Esophagus muscularis mucosa (tissue), 4 donors: ENCODE measurements around the gene MRPS33. TPM values are rescaled to one million over a fixed set of nuclear protein-coding genes. Genes with fewer than 3 reads are reported as not detected.

ENCODE experiments used
- DNase-seq: peaks from one replicate; pipeline ENCODE4 v3.0.0-alpha.2; 2017; ENCODE audit errors: extremely low spot score
- H3K27ac ChIP-seq, 4 donors: fragments of 200-600 bp; sonication (generic); replicated peaks in 1 of 4; 1 replicate in 3 of 4; 2 replicates in 1 of 4; pipeline ENCODE4 v1.5.1; 2016 to 2019; ENCODE audit warnings: mild to moderate bottlenecking in 1 of 4
- H3K27me3 ChIP-seq, 4 donors: fragments of 200-600 bp; sonication (generic); one replicate each; pipeline versions ENCODE4 v1.5.1 to v1.6.0; 2016 to 2019
- H3K36me3 ChIP-seq, 4 donors: fragments of 200-600 bp; sonication (generic); one replicate each; pipeline ENCODE4 v1.5.1; 2016 to 2019
- H3K4me1 ChIP-seq, 4 donors: fragments of 200-600 bp; sonication (generic); one replicate each; pipeline ENCODE4 v1.5.1; 2016 to 2019
- H3K4me3 ChIP-seq, 4 donors: fragments of 200-600 bp; sonication (generic); 1 replicate in 2 of 4; 2 replicates in 2 of 4; pipeline ENCODE4 v1.5.1; 2016 to 2019; ENCODE audit warnings: mild to moderate bottlenecking in 4 of 4, moderate library complexity in 1 of 4
- H3K9me3 ChIP-seq, 4 donors: fragments of 200-600 bp; sonication (generic); 1 replicate in 3 of 4; 2 replicates in 1 of 4; pipeline ENCODE4 v1.5.1; 2016 to 2019
- EP300 ChIP-seq: sonication (generic); formaldehyde crosslinking; IDR thresholded peaks from one replicate; pipeline ENCODE4 v1.6.1; 2017; ENCODE audit warnings: antibody characterized with exemption
- POLR2A ChIP-seq: fragments of 450-650 bp; IDR thresholded peaks from one replicate; pipeline ENCODE4 v1.6.1; 2017; ENCODE audit warnings: antibody characterized with exemption, moderate library complexity, mild to moderate bottlenecking, low read depth
- POLR2AphosphoS5 ChIP-seq, 2 donors: sonication (generic); formaldehyde crosslinking; IDR thresholded peaks; one replicate each; pipeline ENCODE4 v1.6.1; 2017; ENCODE audit warnings: antibody characterized with exemption in 2 of 2
- WGBS: methylation state at CpG from one replicate; pipeline ENCODE4 v1.1.5; 2018; 5-methylcytosine and 5-hydroxymethylcytosine counted together
- intact Hi-C: fragments of 100-400 bp; cut with DNase I; formaldehyde crosslinking; loops from one replicate; pipeline ENCODE4 v1.15.1; 2023
- total RNA-seq, 4 donors: library from RNA; depleted of rRNA; stranded (reverse); fragments of >200 nt; gene quantifications; one replicate each; pipeline versions ENCODE4 v1.1.0 to v1.2.1, GENCODE V29; 2016
- TF ChIP-seq, protein P1 (sequence below), 3 experiments: fragments of 200-600 bp in 2 of 3; fragments of 450-650 bp in 1 of 3; sonication (generic) in 2 of 3; IDR thresholded peaks; one replicate each; pipeline ENCODE4 v1.5.1; 2017 to 2019; ENCODE audit warnings: antibody characterized with exemption in 3 of 3, mild to moderate bottlenecking in 2 of 3, moderate library complexity in 1 of 3

Gene MRPS33
- total RNA-seq, 4 donors from 2014 or later: 13.6 to 27.8 (median 25.3) TPM

DNA sequence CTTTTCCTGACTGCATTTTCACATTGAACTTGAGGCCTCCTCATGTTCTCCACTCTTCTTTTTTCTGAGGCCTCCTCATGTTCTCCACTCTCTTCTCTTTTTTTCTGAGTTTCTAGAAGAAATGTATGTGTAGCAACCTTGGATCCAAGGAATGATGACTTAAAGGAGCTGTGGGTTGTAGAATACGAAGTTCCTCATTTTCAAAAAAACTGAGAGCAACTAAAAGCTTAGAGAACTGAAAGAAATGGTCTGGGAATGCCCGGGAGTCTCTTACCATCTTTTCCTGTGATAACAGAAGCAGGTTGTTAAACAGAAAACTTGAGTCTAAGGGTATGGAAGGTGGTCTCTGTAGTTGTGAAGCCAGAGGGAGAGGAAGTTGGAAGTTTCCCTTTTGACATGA is 32.8 kb downstream of the MRPS33 start:
- H3K36me3 ChIP-seq: no peaks in the 10 kb centered on the region
- peaks cover 0 to 15% (median 13%) of the 10 kb centered on the region in 4 donors for H3K9me3 ChIP-seq
- TF ChIP-seq POLR2A (no peak), EP300 (no peak), POLR2AphosphoS5 (IDR thresholded peaks at IDR 0.05) (no peak)
- TF ChIP-seq, protein P1, sequence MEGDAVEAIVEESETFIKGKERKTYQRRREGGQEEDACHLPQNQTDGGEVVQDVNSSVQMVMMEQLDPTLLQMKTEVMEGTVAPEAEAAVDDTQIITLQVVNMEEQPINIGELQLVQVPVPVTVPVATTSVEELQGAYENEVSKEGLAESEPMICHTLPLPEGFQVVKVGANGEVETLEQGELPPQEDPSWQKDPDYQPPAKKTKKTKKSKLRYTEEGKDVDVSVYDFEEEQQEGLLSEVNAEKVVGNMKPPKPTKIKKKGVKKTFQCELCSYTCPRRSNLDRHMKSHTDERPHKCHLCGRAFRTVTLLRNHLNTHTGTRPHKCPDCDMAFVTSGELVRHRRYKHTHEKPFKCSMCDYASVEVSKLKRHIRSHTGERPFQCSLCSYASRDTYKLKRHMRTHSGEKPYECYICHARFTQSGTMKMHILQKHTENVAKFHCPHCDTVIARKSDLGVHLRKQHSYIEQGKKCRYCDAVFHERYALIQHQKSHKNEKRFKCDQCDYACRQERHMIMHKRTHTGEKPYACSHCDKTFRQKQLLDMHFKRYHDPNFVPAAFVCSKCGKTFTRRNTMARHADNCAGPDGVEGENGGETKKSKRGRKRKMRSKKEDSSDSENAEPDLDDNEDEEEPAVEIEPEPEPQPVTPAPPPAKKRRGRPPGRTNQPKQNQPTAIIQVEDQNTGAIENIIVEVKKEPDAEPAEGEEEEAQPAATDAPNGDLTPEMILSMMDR (IDR thresholded peaks at IDR 0.05): no peak
- WGBS: 67% methylated on average over 2 of the region's 2 CpGs
- H3K4me3 ChIP-seq: no peak overlapping the region
- no peak overlapping the region for H3K27ac ChIP-seq
- peaks cover 0 to 5% (median 0%) of the 10 kb centered on the region in 4 donors for H3K27me3 ChIP-seq
- no peaks in the 10 kb centered on the region for H3K4me1 ChIP-seq
- no peak for DNase-seq
- intact Hi-C loops: no loop called here

DNA sequence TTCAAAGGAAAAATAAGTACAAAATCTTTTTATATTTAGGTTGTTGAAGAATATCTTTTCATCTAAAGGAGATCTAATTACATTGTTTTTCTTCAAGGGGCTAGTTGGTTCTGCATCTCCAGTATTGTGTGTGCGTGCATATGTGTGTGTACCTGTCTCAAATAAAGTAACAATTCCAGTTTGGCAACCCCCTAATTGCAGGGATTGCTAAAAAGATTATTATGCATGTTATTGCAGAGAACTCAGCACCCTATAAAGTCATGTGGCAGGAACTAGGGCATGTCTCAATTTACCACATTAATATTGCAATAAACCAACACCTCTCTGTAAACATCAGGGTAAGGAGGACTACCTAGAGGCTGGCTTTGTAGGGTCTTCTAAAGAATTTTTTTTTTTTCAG is 37.0 kb downstream of the MRPS33 start:
- Histone ChIP-seq H3K27me3 (peaks cover 0 to 1% (median 0%) of the 10 kb centered on the region in 4 donors), H3K4me1 (no peaks in the 10 kb centered on the region), H3K27ac (no peak overlapping the region), H3K36me3 (no peaks in the 10 kb centered on the region), H3K9me3 (no peaks in the 10 kb centered on the region), H3K4me3 (no peak overlapping the region)
- TF ChIP-seq EP300 (no peak), POLR2A (no peak), POLR2AphosphoS5 (IDR thresholded peaks at IDR 0.05) (no peak)
- TF ChIP-seq, protein P1 (IDR thresholded peaks at IDR 0.05): no peak
- DNase-seq: no peak
- WGBS: 88% methylated on average over 1 of the region's 1 CpG
- intact Hi-C loops: no loop called here

DNA sequence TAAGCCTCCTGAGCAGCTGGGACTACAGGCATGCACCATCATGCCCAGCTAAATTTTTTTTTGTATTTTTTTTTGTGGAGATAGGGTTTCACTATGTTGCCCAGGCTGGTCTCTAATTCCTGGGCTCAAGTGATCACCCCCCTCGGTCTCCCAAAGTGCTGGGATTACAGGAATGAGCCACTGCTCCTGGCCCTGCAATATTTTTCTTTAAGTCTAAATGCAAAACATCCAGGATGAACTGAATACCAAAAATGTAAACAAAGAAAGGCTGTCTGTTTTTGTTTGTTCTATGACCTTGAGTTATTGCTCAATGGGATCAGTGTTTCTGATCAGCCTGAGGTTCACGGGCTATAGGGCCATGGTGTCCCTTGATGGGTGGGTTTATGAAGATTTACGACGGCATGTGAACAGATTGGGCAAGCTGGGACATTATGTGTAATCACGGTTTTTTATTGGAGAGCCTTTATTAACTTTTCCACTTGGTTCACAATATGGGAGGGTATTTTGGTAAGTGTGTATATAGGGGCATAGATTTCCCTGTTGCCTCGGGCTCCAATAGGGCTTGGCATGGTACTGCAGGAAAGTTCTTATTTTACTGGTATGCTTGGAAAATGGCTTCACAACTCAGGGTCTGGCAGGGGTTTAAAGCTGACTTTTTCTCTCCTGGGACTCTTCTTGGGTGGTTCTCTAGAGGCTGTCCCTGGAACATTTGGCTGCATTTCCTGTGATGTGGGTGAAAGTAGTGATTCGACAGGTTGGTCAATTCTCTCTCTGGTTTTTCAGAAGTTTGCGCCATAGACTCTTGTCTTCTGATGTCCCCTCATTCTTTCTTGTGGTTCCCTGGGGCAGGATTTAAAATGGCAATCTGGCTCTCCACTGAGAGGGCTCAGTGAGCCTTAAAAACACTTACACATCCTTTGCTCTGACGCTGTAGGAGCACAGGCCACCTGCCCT is 41.6 kb downstream of the MRPS33 start:
- intact Hi-C loops: no loop called here
- WGBS: 83% methylated on average over 9 of the region's 9 CpGs
- Histone ChIP-seq H3K27ac (no peak overlapping the region), H3K4me3 (no peak overlapping the region), H3K36me3 (no peaks in the 10 kb centered on the region), H3K27me3 (peaks cover 0 to 4% (median 0%) of the 10 kb centered on the region in 4 donors), H3K4me1 (no peaks in the 10 kb centered on the region), H3K9me3 (no peaks in the 10 kb centered on the region)
- TF ChIP-seq, protein P1 (IDR thresholded peaks at IDR 0.05): no peak
- no peak for TF ChIP-seq POLR2A
- TF ChIP-seq POLR2AphosphoS5 (IDR thresholded peaks at IDR 0.05): no peak
- TF ChIP-seq EP300: no peak
- DNase-seq: no peak

DNA sequence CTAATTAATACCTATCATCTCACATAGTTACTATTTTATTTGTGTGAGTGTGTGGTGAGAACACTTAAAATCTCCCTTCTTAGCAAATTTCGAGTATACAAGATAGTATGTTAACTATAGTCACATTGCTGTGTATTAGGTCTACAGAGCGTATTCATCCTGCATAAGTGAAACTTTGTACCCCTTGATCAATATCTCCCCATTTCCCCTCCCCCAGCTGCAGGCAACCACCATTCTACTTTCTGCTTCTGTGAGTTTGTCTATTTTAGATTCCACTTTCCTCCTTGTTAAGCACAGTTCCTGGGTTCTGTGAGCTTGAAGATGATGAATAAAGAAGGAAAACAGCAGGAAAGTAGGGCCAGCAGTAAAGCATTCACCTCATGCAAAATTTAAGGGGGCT is 42.4 kb downstream of the MRPS33 start:
- intact Hi-C loops: no loop called here

More for the DNA sequence above, 42.4 kb downstream of the MRPS33 start:
- Histone ChIP-seq H3K27me3 (peaks cover 0 to 4% (median 0%) of the 10 kb centered on the region in 4 donors), H3K36me3 (no peaks in the 10 kb centered on the region), H3K27ac (no peak overlapping the region), H3K9me3 (no peaks in the 10 kb centered on the region), H3K4me3 (no peak overlapping the region), H3K4me1 (no peaks in the 10 kb centered on the region)
- DNase-seq: no peak
- 74% methylated on average over 2 of the region's 2 CpGs for whole genome bisulfite sequencing
- TF ChIP-seq EP300 (no peak), POLR2AphosphoS5 (IDR thresholded peaks at IDR 0.05) (no peak), POLR2A (no peak)
- TF ChIP-seq, protein P1 (IDR thresholded peaks at IDR 0.05): no peak
